Stomach (tissue), 4 donors: ENCODE measurements around the gene DLG4.
A peak's percentile ranks its signal among the peaks of the same experiment; 100 is the strongest.

Experiments used
- CTCF ChIP-seq, 7 experiments: fragments of 450-650 bp in 4 of 7; fragments of 200-600 bp in 3 of 7; sonication (generic) in 3 of 7; IDR thresholded peaks; one replicate each; pipeline ENCODE4 v1.5.1; 2016 to 2019; ENCODE audit warnings: antibody characterized with exemption in 7 of 7, control low read depth in 2 of 7, mild to moderate bottlenecking in 1 of 7
- POLR2AphosphoS5 ChIP-seq, 3 donors: sonication (generic); formaldehyde crosslinking; IDR thresholded peaks; one replicate each; pipeline ENCODE4 v1.6.1; 2016; ENCODE audit warnings: antibody characterized with exemption in 3 of 3

GRCh38 chr17:7213895-7214299, 5.7 kb downstream of the DLG4 start:
- TF ChIP-seq CTCF (IDR thresholded peaks at IDR 0.05): peak in 2 of 7 experiments; percentile 23 to 27
- no peak for TF ChIP-seq POLR2AphosphoS5 (IDR thresholded peaks at IDR 0.05)
